CD4-positive, alpha-beta T cell treated with Interleukin-15 for 1 hour (primary cell): ENCODE measurements around the gene SLC16A5.

Experiments
- DNase-seq: peaks from one replicate; pipeline ENCODE4 v3.0.0-alpha.2; 2020

Gene SLC16A5

DNA sequence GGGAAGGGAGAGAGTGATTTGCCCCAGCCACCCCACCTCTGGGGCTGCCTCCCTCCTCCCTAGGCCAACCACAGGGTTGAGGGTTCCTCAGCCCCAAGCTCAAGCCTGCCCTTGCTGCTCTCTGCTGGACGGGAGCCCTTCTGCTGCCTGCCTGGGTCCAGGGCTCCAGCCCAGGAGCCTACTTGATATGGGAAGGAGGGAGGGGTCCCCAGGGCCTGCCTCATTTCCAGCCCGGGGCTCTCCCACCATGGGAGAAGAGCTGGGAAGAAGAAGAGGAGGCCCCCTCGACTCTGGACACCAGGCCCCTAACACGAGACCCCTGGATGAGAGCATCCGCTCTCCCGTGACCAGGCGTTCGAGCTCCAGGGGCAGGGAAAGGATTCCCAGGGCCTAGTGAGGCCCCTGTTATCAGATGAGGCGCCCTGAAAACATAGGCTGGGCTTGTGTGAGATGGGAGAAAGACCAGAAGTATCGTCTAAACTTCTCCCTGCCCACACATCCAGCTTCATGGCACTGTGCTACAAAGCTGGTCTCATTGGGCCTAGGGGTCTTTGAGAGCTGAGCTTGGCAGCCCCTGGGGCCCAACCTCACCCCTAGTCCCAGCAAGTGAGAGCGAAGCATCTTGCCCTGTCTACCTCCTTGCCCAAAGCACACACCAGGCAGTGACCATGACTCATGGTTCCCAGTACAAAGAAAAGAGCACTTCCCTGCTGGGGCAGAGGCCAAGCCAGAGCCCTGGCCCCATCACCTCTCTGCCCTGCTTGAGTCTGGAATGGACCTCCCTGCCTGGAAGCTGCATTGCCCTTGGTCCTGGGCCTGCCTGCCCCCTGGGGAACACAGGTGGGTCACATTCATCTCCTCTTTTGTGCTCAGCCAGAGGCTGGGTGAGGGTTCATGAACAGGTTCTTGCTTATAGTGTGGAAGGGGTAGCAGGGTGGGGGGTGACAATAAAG lies 987 bp downstream of the SLC16A5 start:
- peak; percentile 35 for DNase-seq

- DNase-seq = no peak
Measured at GRCh38 chr17:75090871-75091854, 3.4 kb downstream of the SLC16A5 start.

DNA sequence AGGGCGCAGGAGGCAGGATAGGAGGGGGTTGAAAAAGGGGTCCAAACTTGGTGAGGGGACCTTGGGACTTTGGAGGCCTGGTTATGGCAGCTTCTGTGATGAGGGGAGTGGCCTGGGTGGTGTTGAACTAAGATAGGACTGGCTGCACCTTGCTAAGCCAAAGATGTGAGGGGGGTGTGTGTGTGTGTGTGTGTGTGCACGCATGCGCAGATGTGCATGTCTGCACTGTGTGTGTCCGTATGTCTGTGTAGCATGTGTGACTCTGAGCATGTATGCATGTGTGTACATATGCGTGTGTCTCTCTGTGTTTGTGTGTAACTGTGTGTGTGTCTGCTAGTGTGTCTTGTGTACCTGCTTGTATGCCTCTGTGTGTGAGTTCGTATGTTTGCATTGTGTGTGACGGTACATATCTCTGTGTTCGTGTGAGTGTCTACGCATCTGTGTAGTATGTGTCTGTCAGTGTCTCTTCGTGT lies 4.1 kb downstream of the SLC16A5 start:
- DNase-seq = no peak

- DNase-seq = no peak
Measured at GRCh38 chr17:75093548-75094158, 5.9 kb downstream of the SLC16A5 start.

GRCh38 chr17:75094871-75095399 lies 7.2 kb downstream of the SLC16A5 start:
- DNase-seq = no peak

DNA sequence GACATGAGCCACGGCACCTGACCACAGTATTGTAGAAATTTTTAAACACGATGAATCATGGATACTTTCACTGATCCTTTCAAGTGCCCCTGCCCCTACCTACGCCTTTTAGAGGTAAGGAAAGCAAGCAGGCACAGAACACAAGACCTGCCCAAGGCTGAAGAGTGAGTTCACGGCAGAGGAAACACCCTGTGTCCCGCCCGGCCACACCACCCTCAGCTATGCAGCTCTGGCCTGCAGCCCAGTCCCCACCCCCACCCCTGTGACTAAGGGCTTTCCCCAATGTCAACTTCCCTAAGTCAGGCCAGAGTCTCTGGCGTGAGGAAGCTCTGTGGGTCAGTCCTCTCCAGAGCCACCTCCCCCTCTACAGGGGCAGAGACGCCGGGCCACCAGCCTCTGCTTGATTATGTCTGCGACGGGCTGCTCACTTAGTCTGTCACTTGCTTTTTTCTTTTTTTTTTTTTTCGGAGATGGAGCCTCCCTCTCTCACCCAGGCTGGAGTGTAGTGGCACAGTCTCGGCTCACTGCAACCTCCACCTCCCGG lies 8.4 kb downstream of the SLC16A5 start:
- peak; percentile 72 for DNase-seq

GRCh38 chr17:75097865-75098264 lies 10.1 kb downstream of the SLC16A5 start:
- DNase-seq = no peak

DNA sequence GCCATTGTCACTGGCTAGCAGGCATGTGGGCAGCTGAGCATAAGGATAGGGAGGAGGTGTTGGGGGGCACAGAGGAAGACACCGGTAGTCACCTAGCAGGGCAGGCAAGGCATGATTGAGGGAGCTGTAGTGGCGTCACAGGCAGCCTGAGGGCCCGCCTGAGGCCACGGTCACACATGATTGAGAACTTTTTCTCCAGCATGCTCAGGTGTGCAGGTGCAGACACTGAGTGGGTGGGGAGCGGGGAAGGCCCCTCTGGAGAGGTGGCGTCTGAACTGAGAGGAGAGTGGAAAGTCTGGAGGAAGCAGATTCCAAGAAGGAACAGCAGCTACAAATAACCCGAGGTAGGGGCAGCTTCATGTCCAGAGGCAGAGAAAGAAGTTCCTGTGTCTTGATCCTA lies 11.1 kb downstream of the SLC16A5 start:
- no peak for DNase-seq

DNA sequence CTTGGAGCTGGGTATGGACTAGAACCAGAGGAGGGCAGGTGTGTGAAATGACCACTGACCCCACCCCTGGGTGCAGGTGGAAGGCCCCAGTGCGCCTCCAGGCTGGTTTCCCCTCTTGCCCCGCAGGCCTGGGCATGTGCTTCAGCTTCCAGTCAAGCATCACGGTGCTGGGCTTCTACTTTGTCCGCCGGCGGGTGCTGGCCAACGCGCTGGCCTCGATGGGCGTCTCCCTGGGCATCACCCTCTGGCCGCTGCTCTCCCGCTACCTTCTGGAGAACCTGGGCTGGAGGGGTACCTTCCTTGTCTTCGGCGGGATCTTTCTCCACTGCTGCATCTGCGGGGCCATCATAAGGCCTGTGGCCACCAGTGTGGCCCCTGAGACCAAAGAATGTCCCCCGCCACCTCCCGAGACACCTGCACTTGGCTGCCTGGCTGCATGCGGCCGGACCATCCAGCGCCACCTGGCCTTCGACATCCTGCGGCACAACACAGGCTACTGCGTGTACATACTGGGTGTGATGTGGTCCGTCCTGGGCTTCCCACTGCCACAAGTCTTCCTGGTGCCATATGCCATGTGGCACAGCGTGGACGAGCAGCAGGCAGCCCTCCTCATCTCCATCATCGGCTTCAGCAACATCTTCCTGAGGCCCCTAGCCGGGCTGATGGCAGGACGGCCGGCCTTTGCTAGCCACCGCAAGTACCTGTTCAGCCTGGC lies 12.3 kb downstream of the SLC16A5 start:
- no peak for DNase-seq

GRCh38 chr17:75102385-75102821 lies 14.6 kb downstream of the SLC16A5 start:
- DNase-seq = peak; percentile 56

GRCh38 chr17:75103601-75104554 lies 16.1 kb downstream of the SLC16A5 start:
- no peak for DNase-seq

- DNase-seq = no peak
Measured at GRCh38 chr17:75105126-75106080, 17.6 kb downstream of the SLC16A5 start.

- no peak for DNase-seq
Measured at GRCh38 chr17:75108193-75108592, 20.4 kb downstream of the SLC16A5 start.

GRCh38 chr17:75109046-75109406 lies 21.3 kb downstream of the SLC16A5 start:
- DNase-seq = no peak

GRCh38 chr17:75109407-75110233 lies 21.9 kb downstream of the SLC16A5 start, which contains the start of gene ARMC7:
Gene ARMC7 (plus strand): TSS chr17:75109969. CDS start chr17:75110289, 320 bp downstream.
- DNase-seq = peak; percentile 90

- DNase-seq = no peak
Measured at GRCh38 chr17:75110234-75110937, 22.6 kb downstream of the SLC16A5 start.

- no peak for DNase-seq
Measured at GRCh38 chr17:75111777-75112335, 24.1 kb downstream of the SLC16A5 start.
